NCI-H2196 treated with DMSO at 0.1 percent for 48 hours (cell line): Measurements from ENCODE around the gene DYNC2I2.

ENCODE experiments used
- DNase-seq: peaks from one replicate; lab custom pipeline; 2025; ENCODE audit not compliant: unreplicated experiment; lab: John Stamatoyannopoulos, UW

The DYNC2I2 gene

DNA sequence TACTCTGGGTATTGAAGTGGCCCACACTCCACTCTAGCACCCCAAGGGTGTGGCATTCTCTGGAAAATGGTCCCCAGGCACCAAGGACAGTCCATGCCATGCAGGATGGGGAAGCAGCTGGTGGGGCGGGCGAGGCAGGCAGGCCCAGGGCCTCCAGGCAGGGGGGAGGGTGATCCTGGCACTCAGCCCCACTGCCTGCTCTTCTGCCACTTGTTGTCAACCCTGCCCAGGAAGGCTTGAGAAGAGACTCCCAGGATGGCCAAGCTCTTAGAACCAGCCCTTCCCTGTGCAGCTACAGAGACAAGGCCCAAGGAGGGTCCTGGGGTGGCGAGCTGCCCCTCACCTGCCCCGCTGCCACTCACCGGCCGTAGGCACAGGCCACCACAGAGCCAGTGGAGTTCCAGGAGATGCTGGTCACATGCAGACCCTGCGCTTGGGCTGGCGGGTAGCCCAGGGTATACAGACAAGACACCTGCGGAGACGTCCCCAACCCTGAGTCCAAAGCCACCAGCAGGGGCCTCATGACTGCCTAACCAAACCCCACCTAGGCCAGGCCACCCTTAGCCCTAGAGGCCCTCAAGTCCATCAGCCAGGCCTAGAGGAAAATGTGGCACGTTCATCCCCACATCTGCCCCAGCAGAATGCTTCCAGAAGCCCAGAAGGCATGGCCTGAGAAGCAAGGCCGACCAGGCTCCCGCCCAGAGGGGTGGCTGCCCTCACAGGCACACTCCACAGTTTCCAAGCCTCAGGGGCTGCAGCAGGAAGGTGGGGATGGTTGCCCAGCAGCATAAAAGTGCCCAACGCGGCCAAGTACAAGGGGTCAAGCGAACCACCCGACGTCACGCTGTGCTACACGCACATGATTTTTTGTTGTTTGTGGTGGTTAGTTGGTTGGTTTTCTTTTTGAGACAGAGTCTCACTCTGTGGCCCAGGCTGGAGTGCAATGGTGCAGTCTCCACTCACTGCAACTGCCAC lies 19.8 kb downstream of the DYNC2I2 start:
- peak; percentile 45 for DNase-seq

DNA sequence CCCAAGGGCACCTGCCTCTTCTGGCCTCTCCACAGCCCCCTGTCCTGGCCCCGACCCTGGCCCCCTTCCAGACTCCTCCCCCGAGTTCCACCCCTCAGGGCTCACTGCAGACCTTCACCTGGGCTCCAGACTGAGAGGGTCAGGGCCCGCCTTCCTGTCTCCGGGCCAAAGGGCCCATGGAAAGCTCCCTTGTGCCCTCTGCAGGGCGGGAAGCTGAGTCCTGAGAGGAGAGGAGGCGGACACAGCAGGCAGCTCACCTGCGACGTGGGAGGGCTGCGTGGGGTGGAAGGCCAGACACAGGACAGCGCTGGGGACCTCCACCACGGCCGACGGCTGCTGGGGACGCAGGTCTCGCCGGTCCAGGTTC lies 20.6 kb downstream of the DYNC2I2 start:
- DNase-seq, result peak; percentile 79

DNA sequence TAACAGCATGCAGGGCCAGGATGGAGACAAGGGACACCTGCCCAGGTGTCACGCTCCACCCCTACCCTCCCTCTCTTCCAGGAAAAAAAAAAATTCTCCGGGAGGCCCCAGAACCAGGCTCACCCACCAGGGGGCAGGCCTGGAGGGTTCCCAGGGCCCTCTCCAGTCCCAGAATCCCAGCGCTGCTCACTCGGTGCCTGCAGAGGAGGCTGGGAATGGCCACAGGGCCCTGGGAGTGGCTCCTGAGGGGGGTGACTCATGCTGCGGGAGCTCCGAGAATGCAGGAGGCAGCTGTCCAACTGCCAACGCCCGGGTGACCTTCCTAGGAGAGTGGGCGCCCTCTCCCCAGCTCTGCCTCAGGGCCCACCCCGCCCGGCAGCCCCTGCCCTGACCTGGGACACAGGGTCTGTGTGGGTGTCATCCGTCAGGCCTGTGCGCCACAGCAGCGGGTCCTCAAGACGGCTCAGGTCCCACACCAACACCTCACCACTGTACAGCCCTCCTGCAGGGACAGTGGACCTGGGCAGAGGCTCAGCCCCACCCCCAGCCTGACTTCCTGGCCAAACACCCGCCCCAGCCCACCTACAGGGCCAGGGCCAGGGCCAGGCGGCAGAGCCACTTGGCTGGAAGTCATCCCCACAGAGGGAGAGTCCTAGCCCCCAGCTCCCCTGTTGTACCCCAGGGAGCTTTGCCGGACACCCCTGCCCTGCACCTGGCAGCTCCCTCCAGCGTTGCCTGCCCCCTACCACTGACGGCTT lies 21.2 kb downstream of the DYNC2I2 start:
- DNase-seq, result peak; percentile 95

DNA sequence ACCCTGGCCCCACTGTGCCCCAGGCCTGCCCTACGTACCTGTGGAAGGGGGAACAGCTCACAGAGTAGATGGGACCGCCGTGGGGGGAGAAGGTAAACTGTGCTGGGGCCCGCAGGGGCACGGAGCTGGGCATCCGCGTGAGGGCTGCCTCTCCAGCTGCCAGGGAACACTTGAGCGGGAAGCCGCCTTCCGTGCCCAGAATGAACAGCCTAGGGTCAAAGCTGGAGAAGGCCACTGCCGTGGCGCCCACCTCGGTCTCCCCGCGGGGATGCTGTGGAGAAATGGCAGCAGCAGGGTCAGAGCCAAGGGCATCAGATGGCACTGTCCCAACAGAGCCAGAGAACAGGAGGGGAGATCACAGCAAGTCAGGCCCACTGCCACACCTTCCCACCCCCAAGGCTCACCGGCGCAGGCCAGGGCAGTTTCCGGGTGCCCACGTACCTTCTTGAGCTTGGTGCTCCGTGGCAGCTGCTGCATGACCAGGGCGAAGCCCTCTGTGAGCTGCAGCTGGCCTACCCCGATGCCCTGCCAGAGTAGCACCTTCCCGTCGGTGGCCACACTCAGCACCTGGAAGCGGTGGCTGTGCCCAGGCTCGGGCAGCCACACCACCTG lies 21.9 kb downstream of the DYNC2I2 start:
- DNase-seq, result no peak

DNA sequence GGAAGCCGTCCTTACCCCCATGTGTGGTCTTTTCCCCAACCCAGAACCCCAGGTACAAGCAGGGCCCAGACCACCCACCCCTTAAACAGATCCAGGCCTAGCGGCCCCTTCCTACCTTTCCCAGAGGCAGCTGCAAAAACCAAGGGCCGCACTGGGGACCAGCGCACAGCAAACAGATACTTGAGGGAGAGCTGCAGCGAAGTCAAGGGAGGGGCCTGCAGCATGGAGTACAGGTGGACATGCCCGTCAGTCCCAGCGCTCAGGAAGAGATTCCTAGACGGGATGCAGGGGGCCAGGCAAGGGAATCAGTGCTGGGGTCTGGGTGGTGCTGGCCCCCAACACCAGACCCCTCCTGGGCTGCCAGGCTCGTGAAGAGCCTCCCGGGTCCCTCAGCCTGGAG lies 22.5 kb downstream of the DYNC2I2 start:
- no peak for DNase-seq

DNA sequence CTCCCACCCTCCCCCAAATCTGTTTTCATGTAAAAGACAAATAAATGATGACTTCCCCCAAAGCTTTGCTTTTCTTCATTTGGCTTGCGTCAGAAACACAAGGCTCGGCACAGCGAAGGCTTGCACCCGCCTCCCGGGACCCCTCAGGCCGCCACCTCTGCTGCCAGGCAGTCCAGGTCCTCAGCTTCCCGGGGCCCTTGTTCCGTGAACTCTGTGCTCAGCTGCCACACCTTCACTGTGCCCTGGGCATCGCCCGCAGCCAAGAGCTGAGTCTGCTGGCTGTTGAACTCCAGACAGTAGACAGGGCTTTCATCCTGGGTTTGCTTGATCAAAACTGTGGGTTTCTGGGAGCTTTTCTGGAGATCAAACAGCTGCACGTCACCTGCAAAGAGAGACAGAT lies 23.0 kb downstream of the DYNC2I2 start:
- DNase-seq, result no peak

DNA sequence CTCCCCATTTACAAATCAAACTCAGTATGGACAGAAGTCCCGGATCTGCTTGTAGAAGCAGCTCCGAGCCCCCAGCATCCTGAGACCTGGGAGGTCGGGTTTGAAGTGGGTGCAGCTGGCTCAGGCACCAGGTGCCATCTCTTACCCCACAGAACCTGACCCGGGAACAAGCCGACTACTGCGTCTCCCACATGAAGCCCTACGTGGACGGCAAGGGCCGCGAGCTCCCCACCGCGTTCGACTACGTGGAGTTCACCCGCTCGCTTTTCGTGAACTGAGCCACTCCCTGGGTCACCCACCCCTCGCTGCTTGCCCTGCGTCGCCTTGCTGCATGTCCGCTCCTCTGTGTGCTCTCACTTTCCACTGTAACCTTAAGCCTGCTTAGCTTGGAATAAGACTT lies 23.6 kb downstream of the DYNC2I2 start:
- DNase-seq, result no peak

DNA sequence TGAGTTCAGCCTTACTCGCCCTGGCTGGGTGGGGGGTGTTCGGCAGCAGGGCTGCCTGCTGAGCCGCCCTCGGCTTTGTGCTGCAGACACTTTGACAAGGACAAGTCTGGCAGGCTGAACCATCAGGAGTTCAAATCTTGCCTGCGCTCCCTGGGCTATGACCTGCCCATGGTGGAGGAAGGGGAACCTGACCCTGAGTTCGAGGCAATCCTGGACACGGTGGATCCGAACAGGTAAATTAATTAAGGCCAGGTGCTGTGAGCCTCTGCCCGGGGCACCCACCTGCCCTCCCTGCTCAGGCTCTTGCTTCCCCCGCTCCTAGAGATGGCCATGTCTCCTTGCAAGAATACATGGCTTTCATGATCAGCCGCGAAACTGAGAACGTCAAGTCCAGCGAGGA lies 24.2 kb downstream of the DYNC2I2 start:
- DNase-seq, result no peak

DNA sequence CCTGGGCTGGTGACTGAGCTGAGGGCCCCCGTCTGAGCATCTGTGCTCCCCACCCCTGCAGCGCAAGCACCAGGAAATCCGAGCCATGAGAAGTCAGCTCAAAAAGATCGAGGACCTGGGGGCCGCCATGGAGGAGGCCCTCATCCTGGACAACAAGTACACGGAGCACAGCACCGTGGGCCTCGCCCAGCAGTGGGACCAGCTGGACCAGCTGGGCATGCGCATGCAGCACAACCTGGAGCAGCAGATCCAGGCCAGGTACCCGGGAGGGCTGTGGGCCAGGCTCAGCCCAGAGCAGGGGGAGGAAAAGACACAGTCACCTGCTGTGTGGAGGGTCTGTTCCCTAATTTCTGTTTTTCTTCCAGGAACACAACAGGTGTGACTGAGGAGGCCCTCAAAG lies 24.6 kb downstream of the DYNC2I2 start:
- no peak for DNase-seq

DNA sequence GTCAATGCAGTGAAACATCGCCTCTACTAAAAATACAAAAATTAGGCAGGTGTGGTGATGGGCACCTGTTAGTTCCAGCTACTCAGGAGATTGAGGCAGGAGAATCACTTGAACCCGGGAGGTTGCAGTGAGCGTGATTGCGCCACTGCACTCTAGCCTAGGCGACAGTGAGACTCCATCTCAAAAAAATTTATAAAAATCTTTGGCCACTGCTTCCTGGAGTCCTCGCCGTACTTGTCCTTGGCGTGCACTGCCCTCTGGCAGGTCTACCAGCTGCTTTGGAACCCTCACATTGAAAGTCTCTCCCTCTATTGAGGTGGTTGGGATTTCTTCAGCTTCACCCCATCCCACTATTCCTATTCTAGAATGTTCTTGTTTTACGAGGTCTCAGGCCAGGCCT lies 25.0 kb downstream of the DYNC2I2 start:
- DNase-seq, result no peak

DNA sequence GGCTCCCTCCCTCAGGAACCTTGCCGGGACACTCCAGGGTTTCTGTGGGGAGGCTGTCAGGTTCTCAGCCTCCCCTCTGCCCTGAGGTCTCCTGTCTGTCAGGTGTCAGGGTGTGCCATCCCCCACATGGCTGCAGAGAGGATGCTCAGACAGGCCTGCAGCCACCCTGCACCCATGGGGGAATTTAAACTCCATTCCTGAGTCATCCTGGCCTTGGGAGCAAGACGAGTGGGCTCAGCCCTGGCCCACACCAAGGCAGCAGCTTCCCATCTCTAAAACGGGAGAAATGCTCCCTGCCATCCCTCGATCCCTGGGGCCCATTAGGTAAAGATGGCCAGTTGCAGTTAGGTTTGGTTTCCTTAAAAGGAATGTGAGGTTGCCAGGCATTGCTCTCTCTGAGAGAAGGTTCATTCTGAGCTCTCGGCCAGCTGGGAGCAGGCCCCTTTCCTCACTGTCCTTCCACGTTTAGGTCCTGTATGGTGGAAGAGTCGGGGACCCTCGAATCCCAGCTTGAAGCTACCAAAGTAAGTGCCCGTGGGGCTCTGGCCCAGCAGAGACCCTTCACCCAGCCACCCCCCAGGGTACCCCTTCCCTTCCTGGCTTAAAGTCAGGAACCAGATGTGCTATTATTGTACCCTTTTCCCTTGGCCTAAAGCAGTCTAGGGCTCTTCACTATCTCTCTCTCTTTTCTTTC lies 26.6 kb downstream of the DYNC2I2 start:
- no peak for DNase-seq

DNA sequence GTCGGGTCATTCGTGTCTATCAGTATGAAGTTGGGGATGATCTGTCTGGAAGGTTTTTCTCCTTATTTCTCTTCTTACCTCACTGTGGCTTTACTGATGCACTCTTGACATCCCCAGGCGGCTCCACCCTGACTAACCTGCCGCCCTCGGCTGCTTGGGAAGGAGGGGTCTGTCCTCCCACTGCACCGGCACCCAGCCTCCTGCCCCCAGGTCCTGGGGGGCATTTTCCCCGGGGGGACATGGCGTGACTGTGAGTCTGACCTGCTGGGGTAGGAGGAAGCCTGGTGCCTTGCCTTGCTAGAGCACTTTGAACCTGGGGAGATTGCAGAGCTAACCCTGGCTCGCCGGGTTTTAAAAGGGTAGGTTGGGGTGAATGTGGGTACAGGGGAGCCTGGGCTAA lies 27.5 kb downstream of the DYNC2I2 start:
- DNase-seq, result no peak

DNA sequence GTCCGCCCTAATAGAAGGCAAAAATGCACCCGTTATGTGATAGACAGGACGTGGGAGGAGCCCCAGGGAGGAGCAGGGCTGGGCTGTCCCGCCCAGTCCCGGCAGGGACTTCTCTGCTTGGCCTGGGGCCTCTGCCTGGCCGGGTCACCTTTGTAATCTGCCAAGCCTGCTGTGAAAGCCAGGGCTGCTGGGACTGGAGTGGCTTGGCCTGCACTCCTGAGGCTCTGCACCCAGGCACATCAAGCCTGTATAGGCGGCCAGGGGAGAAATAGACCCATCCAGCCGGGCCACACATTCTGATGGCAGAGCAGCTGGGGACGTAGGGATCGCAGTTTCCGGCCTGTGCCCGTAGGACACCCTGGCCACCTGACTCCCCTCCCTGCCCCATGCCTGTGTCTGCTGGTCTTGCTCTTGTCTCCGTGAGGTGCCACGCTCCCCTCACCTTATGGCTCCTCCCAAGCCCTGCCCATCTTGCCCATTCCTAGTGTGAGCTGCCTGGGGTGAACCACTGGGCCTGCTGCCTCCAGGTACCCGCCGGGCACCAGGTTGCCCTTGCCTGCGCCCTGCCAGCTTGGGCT lies 28.1 kb downstream of the DYNC2I2 start:
- DNase-seq, result no peak

DNA sequence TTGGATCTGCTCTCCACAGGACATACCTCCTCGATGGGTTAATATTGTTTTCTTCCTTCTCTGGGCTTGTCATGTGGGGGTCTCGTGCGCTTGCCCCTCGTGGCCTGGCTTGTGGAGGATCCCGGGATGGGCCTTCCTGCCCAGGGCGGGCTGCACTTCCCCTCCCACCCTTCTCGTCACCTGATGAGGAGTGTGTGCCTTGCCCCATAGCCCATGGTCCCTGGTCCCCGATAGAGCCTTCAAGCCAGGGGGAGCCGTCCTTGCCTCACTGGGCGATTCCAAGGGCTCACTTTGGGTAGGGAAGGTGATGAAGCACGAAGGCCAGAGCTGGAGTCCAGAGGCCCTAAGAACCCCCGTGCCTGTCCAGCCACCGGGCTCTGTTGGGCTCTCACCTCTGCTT lies 28.7 kb downstream of the DYNC2I2 start:
- DNase-seq, result no peak

DNA sequence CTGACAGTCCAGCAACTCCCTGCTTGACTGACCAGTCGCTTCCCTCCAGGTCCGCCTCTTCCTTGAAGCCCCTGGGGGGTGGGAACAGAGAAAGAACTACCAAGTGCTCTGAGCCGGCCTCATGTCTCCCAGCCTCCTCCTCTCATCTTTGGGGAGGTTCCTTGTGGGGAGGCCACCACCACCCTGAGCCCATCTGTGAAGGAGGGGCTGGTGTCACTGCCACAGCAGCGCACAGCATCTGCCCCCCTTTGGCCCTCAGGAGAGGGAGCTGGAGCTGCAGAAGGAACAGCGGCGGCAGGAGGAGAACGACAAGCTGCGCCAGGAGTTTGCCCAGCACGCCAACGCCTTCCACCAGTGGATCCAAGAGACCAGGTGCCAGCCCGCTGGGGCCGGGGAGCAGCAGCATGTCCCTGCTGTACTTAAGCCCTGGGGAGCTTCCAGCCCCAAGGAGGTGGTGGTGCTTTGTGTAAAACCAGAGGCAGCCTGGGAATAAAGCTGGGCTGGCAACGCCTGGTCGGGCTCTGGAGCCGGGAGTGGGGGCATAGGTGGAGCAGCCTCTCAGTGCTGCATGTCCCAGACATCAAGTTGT lies 29.4 kb downstream of the DYNC2I2 start:
- no peak for DNase-seq

DNA sequence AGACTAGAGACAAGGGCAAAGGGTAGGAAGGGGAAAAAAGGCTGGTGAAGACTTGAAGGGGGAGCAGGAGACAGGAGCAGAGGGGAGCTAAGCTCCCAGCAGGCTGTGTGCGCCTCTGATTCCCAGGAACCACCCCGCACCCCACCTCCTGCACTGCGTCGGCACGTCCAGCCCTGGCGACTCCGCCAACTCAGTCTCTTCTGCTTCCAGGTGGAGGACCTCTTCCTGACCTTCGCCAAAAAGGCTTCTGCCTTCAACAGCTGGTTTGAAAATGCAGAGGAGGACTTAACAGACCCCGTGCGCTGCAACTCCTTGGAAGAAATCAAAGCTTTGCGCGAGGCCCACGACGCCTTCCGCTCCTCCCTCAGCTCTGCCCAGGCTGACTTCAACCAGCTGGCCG lies 30.5 kb downstream of the DYNC2I2 start:
- no peak for DNase-seq

DNA sequence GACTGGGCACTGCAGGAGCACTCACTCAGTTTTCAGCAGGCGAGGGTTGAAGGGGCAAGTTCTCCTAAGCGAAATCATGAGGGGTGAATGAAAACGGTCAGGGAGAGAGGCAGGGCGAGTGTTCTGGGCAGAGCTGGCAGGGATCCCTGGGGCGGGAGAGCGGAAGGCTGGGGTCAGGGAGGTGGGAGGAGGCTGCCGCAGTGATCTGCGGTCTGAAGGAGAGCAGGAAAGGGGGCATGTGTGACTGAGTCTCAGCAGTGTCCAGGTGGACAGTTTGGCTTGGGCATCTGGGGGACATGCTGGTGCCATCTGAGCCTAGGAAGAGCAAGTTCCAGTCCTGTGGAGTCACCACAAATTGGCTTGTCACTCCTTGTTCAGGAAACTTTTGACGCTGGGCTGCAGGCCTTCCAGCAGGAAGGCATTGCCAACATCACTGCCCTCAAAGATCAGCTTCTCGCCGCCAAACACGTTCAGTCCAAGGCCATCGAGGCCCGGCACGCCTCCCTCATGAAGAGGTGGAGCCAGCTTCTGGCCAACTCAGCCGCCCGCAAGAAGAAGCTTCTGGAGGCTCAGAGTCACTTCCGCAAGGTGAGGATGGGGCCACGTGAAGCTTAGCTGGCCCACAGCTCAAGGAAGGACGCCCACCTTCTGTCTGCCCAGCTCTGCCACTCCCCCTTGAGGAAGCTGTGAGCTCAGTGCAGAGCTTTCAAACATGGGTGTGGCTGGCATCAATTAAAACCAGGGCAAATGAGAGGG lies 31.1 kb downstream of the DYNC2I2 start:
- no peak for DNase-seq

DNA sequence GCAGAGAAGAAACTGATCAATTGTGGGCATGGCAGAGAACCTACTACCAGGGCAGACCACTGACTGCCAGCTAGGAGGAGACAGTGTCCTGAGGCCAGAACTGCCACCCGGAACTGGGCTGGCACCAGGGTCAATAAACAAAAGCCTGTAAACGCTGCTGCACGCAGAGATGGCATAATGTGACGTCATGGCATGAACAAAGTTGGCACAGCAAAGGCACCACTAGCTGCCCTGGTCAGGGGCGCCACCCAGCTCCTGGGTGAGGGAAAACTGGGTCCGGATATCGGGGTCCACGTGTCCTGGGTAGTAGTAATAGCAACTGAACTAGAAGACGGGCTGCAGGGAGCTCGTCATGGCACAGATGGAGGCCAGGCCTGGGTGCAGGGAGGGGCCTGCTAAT lies 32.1 kb downstream of the DYNC2I2 start:
- no peak for DNase-seq

DNA sequence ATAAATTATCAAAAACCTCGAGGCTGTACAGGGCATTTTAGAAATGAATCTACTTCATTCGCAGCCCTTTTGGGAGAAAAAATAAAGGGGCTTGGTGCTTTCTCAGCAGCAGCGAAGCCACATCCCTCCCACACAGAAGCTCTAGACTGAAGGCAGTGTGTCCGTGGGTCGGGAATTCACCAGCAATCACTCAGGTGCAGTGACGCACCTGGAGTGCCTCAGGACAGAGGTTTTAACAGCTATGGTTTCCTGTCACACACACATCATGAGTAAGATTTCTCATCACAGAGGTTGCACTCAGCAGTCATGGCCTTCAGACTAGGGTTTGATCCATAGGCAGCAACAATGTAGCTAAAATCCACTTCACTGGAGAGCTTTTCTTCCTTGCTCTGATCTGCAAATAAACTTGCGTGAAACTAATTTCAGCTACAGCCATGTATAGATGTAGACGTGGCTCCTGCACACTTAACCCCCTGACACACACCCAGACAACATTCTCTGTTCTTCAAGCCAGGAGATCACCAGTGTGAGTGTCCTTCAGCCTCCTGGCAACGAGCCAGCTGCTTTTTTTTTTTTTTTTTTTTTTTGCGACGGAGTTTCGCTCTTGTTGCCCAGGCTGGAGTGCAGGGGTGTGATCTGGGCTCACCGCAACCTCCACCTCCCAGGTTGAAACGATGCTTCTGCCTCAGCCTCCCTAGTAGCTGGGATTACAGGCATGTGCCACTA lies 34.8 kb downstream of the DYNC2I2 start:
- DNase-seq, result no peak
